Right lobe of liver (tissue), 6 donors: Measurements from ENCODE around the gene SLC39A11. TPM values are rescaled to one million over a fixed set of nuclear protein-coding genes. Genes with fewer than 3 reads are reported as not detected.

Source experiments
- ATAC-seq, 4 donors: fragments of 200-7000 bp; cut with Tn5 transposase; one replicate each; pipeline ENCODE4 v1.9.1; 2020; ENCODE audit warnings: mild to moderate bottlenecking in 4 of 4, moderate library complexity in 4 of 4
- DNase-seq, 3 donors: peaks; one replicate each; pipeline ENCODE4 v3.0.0-alpha.2; 2020
- H3K27ac ChIP-seq, 3 donors: fragments of 200-600 bp; one replicate each; pipeline ENCODE4 v1.8.0; 2022
- H3K27me3 ChIP-seq, 2 donors: fragments of 200-600 bp; one replicate each; pipeline ENCODE4 v1.8.0; 2022
- H3K36me3 ChIP-seq, 4 donors: fragments of 200-600 bp; sonication (generic) in 1 of 4; one replicate each; pipeline versions ENCODE4 v1.5.1 to v1.8.0; 2017 to 2022; ENCODE audit warnings: control low read depth in 1 of 4
- H3K4me1 ChIP-seq, 4 donors: fragments of 200-600 bp; sonication (generic) in 1 of 4; one replicate each; pipeline versions ENCODE4 v1.5.1 to v1.8.0; 2017 to 2022; ENCODE audit warnings: control low read depth in 1 of 4
- H3K4me3 ChIP-seq, 3 donors: fragments of 200-600 bp; one replicate each; pipeline ENCODE4 v1.8.0; 2022
- H3K9me3 ChIP-seq, 4 donors: fragments of 200-600 bp; sonication (generic) in 1 of 4; one replicate each; pipeline versions ENCODE4 v1.5.1 to v1.8.0; 2017 to 2022; ENCODE audit warnings: control low read depth in 1 of 4
- POLR2A ChIP-seq: fragments of 450-650 bp; IDR thresholded peaks from one replicate; pipeline ENCODE4 v1.6.1; 2017; ENCODE audit warnings: antibody characterized with exemption, mild to moderate bottlenecking
- WGBS: methylation state at CpG from one replicate; pipeline ENCODE4 v1.1.6; 2018; ENCODE audit warnings: low coverage, low lambda C conversion rate; ENCODE audit not compliant: insufficient coverage; ENCODE audit errors: missing lambda C conversion rate; 5-methylcytosine and 5-hydroxymethylcytosine counted together
- intact Hi-C, 2 donors: fragments of 100-400 bp; cut with DNase I; formaldehyde crosslinking; loops; one replicate each; pipeline versions ENCODE4 v1.11.2 to v1.14.1; 2022
- small RNA-seq, 2 experiments: library from RNA; depleted of rRNA; stranded (forward); fragments of <200 nt; gene quantifications; one replicate each; pipeline ENCODE3, GENCODE V24; 2016
- total RNA-seq, 6 experiments: library from RNA; depleted of rRNA in 2 of 6; stranded (reverse); fragments of >200 nt in 2 of 6; fragmentation: NEBNext Ultra II Directional in 3 of 6; extraction: Animal tissue kit (Norgen Biotek cat#: 25700) in 3 of 6; gene quantifications; one replicate each; pipeline versions ENCODE4 v1.1.0 to v1.2.4, GENCODE V29; 2016 to 2023
- TF ChIP-seq, protein P1 (sequence below), 4 donors: fragments of 200-600 bp in 3 of 4; fragments of 450-650 bp in 1 of 4; IDR thresholded peaks; one replicate each; pipeline versions ENCODE4 v1.5.1 to v1.8.0; 2016 to 2022; ENCODE audit warnings: antibody characterized with exemption in 4 of 4, mild to moderate bottlenecking in 2 of 4
- donor health status: DM: no; HTN: yes; CAD: no.
- donor health status: DM: no; HTN: no; CAD: no.
- donor health status: DM: no; HTN: no; CAD: no.
- donor health status: DM: no; HTN: yes; CAD: no.
- donor health status: DM: no; HTN: yes; CAD: no.

The SLC39A11 gene
- total RNA-seq, 6 experiments from 2014 or later = 25.4 to 49.6 (median 39.3) TPM

DNA sequence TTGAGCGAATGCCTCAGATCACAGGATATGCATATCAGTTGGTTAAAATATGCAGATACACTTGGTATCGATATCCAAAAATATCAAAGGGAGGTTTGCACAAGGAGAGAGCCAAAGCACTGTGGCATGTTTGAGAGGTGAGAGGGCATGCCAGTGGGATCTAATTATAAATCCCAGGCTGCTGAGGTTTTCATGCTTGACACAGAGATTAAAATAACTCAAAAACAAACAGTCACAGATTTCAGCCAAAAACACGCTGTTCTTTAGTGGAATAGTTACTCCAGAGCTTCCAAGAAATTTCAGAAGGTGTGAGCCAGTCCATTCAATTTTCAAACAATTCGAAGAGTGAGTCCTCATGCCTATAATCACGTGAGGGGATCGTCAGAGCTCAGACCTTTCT is 493.8 kb downstream of the SLC39A11 start:
- no peaks in the 10 kb centered on the region for H3K36me3 ChIP-seq
- intact Hi-C loops = no loop called here
- WGBS = 45% methylated on average over 6 of the region's 6 CpGs
- H3K27ac ChIP-seq = no peak overlapping the region
- no peaks in the 10 kb centered on the region for H3K4me1 ChIP-seq
- H3K9me3 ChIP-seq = no peaks in the 10 kb centered on the region
- ATAC-seq (no peak), DNase-seq (no peak)
- H3K27me3 ChIP-seq = no peaks in the 10 kb centered on the region
- no peak overlapping the region for H3K4me3 ChIP-seq
- no peak for TF ChIP-seq POLR2A

DNA sequence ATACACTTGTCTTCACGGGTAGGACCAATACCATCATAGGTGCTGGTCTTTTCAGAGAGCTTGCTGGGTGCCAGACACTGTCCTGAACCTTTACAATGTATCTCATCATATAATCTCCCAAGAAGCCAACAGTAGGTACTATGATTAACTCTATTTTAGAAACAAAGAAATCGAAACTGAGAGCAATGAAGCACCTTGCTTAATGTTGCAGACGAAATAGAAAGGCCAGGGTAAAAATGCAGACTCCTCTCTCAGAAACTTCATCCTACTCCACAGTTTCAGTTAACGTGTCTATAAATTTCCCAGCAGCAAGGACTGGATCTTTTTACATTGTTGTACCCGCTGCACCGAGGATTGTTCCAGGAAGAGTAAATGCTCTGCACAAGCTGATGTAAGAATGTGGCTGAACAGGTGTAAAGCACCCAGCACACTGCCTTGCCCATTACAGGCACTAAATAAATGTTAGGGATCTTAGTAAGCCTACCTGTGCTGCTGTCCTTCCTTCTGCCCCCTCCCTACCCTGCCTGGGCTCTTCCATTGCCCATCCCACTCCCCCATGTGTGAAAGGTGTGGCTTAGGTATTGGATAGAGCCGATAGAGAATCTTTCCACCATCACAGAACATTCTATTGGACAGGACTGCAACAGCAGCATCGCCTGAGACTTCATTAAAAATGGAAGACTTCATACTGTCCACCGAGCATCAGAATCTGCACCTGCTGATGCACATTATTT is 495.0 kb downstream of the SLC39A11 start:
- WGBS = 51% methylated on average over 9 of the region's 9 CpGs
- no peak overlapping the region for H3K4me3 ChIP-seq
- TF ChIP-seq, protein P1, sequence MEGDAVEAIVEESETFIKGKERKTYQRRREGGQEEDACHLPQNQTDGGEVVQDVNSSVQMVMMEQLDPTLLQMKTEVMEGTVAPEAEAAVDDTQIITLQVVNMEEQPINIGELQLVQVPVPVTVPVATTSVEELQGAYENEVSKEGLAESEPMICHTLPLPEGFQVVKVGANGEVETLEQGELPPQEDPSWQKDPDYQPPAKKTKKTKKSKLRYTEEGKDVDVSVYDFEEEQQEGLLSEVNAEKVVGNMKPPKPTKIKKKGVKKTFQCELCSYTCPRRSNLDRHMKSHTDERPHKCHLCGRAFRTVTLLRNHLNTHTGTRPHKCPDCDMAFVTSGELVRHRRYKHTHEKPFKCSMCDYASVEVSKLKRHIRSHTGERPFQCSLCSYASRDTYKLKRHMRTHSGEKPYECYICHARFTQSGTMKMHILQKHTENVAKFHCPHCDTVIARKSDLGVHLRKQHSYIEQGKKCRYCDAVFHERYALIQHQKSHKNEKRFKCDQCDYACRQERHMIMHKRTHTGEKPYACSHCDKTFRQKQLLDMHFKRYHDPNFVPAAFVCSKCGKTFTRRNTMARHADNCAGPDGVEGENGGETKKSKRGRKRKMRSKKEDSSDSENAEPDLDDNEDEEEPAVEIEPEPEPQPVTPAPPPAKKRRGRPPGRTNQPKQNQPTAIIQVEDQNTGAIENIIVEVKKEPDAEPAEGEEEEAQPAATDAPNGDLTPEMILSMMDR (IDR thresholded peaks at IDR 0.05) = no peak
- TF ChIP-seq POLR2A = no peak
- ATAC-seq (no peak), DNase-seq (no peak)
- peaks cover 0 to 11% of the 10 kb centered on the region in 2 donors for H3K27me3 ChIP-seq
- H3K9me3 ChIP-seq = no peaks in the 10 kb centered on the region
- H3K4me1 ChIP-seq = peaks cover 0 to under 1% (median under 1%) of the 10 kb centered on the region in 4 donors
- intact Hi-C loops = no loop called here
- H3K27ac ChIP-seq = no peak overlapping the region
- no peaks in the 10 kb centered on the region for H3K36me3 ChIP-seq

Small RNAs within 50 kb of the gene (small RNA-seq; reads per million reads assigned to genes)
- gene RF00422 = 0 reads per million in 2 experiments

Other genes with a start within 250 kb of the SLC39A11 start
- gene SSTR2, start 72.3 kb upstream of the SLC39A11 start, total RNA-seq = 1 to 10 TPM in 1 of 6 experiments, under 1 TPM in 5; 0.12 to 1.2 (median 0.51) TPM
- 10 to 100 TPM; 10.5 to 24.7 (median 16.9) TPM for gene COG1, start 100.4 kb upstream of the SLC39A11 start, total RNA-seq
- gene CPSF4L, start 169.2 kb upstream of the SLC39A11 start, total RNA-seq = not detected
- gene CDC42EP4, start 219.3 kb upstream of the SLC39A11 start, total RNA-seq = 10 to 100 TPM; 27.5 to 34.9 (median 30.9) TPM